PC-9 (cell line): Measurements from ENCODE around the gene ANKDD1A.

Experiments
- EZH2 ChIP-seq: fragments of 200-600 bp; sonication (generic); IDR thresholded peaks from 2 replicates; pipeline ENCODE4 v1.8.0; 2017; ENCODE audit warnings: antibody characterized with exemption, low read depth
- TF ChIP-seq, protein P1 (sequence below): fragments of 200-600 bp; sonication (generic); conservative IDR thresholded peaks from 2 replicates; pipeline ENCODE4 v1.6.1; 2017; ENCODE audit warnings: mixed run types, antibody characterized with exemption, mild to moderate bottlenecking, moderate library complexity

DNA sequence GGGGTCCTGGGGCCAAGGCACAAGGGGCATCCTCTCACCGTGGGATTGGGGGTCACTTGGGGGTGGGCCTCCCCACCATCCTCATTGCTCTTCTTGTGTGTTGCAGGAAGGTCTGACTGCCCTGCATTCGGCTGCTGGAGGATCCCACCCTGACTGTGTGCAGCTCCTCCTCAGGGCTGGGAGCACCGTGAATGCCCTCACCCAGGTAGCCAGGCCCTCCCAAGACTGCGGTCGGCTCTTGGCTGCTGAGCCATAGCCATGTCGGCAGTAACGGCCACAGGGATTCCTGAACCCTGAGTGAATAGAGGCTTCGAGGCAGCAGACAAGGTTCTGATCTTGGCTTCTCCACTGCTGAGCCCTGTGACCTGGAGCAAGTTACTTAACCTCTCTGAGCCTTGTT lies 19.7 kb downstream of the ANKDD1A start:
- TF ChIP-seq, protein P1, sequence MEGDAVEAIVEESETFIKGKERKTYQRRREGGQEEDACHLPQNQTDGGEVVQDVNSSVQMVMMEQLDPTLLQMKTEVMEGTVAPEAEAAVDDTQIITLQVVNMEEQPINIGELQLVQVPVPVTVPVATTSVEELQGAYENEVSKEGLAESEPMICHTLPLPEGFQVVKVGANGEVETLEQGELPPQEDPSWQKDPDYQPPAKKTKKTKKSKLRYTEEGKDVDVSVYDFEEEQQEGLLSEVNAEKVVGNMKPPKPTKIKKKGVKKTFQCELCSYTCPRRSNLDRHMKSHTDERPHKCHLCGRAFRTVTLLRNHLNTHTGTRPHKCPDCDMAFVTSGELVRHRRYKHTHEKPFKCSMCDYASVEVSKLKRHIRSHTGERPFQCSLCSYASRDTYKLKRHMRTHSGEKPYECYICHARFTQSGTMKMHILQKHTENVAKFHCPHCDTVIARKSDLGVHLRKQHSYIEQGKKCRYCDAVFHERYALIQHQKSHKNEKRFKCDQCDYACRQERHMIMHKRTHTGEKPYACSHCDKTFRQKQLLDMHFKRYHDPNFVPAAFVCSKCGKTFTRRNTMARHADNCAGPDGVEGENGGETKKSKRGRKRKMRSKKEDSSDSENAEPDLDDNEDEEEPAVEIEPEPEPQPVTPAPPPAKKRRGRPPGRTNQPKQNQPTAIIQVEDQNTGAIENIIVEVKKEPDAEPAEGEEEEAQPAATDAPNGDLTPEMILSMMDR, result no peak
- TF ChIP-seq EZH2, result no peak
